PC-9 (cell line): ENCODE results near the gene AFAP1L1. TPM values are rescaled to one million over a fixed set of nuclear protein-coding genes. Genes with fewer than 3 reads are reported as not detected.
A peak's percentile ranks its signal among the peaks of the same experiment; 100 is the strongest.

ENCODE experiments used
- BruUV-seq: library from RNA; stranded (reverse); fragments of 400-500 nt; replicated peaks from 2 replicates; lab custom pipeline; 2021; lab: Mats Ljungman, UMichigan
- CTCF ChIA-PET: fragments of 300-600 bp; sonication (Branson Sonifier 250); formaldehyde crosslinking; loops from one replicate; lab custom pipeline; 2022; ENCODE audit warnings: antibody characterized with exemption; lab: Charles Lee
- POLR2A ChIA-PET: fragments of 300-600 bp; sonication (Branson Sonifier 250); formaldehyde crosslinking; loops from one replicate; lab custom pipeline; 2022; ENCODE audit warnings: antibody characterized with exemption; ENCODE audit not compliant: unreplicated experiment; lab: Charles Lee
- DNase-seq, 2 experiments: peaks; one replicate each; pipeline versions ENCODE4 v3.0.0 to v3.0.0-alpha.2; 2015 to 2022; ENCODE audit warnings: mixed read lengths in 1 of 2
- H2AFZ ChIP-seq: fragments of 200-600 bp; sonication (generic); 2 replicates; pipeline ENCODE4 v1.8.1; 2017; ENCODE audit warnings: antibody characterized with exemption
- H3F3A ChIP-seq: fragments of 200-600 bp; sonication (generic); 2 replicates; pipeline ENCODE4 v1.8.1; 2017; ENCODE audit warnings: antibody characterized with exemption, mild to moderate bottlenecking, low read depth; ENCODE audit not compliant: insufficient read depth
- H3K27ac ChIP-seq: fragments of 200-600 bp; sonication (generic); 2 replicates; pipeline ENCODE4 v1.6.1; 2016; ENCODE audit warnings: mixed run types
- H3K27me3 ChIP-seq: fragments of 200-600 bp; sonication (generic); 2 replicates; pipeline ENCODE4 v1.6.1; 2016; ENCODE audit warnings: low read depth, mixed run types; ENCODE audit not compliant: insufficient read depth
- H3K36me3 ChIP-seq: fragments of 200-600 bp; sonication (generic); 2 replicates; pipeline ENCODE4 v1.6.1; 2016; ENCODE audit warnings: low read depth, mixed run types
- H3K4me1 ChIP-seq: fragments of 200-600 bp; sonication (generic); replicated peaks from 2 replicates; pipeline ENCODE4 v1.6.1; 2016; ENCODE audit warnings: mixed run types; ENCODE audit not compliant: insufficient read depth
- H3K4me2 ChIP-seq: fragments of 200-600 bp; sonication (generic); 2 replicates; pipeline ENCODE4 v1.6.1; 2017; ENCODE audit warnings: mixed run types
- H3K4me3 ChIP-seq: fragments of 200-600 bp; sonication (generic); 2 replicates; pipeline ENCODE4 v1.6.1; 2016; ENCODE audit warnings: mixed run types
- H3K79me2 ChIP-seq: fragments of 200-600 bp; sonication (generic); 2 replicates; pipeline ENCODE4 v1.6.1; 2017; ENCODE audit warnings: low read depth, mixed run types
- H3K9me2 ChIP-seq: fragments of 200-600 bp; sonication (generic); 2 replicates; pipeline ENCODE4 v1.8.1; 2017; ENCODE audit warnings: mild to moderate bottlenecking; ENCODE audit not compliant: insufficient read depth
- H3K9me3 ChIP-seq: fragments of 200-600 bp; sonication (generic); 2 replicates; pipeline ENCODE4 v1.8.1; 2016; ENCODE audit warnings: low read depth; ENCODE audit not compliant: insufficient read depth
- H4K20me1 ChIP-seq: fragments of 200-600 bp; sonication (generic); 2 replicates; pipeline ENCODE4 v1.8.1; 2017; ENCODE audit not compliant: insufficient read depth
- CTCF ChIP-seq: fragments of 200-600 bp; sonication (generic); conservative IDR thresholded peaks from 2 replicates; pipeline ENCODE4 v1.6.1; 2017; ENCODE audit warnings: mixed run types, antibody characterized with exemption, mild to moderate bottlenecking, moderate library complexity
- EZH2 ChIP-seq: fragments of 200-600 bp; sonication (generic); IDR thresholded peaks from 2 replicates; pipeline ENCODE4 v1.8.0; 2017; ENCODE audit warnings: antibody characterized with exemption, low read depth
- intact Hi-C: fragments of 100-400 bp; cut with micrococcal nuclease; formaldehyde crosslinking; loops from one replicate; pipeline ENCODE4 v1.10.0; 2022; ENCODE audit not compliant: unreplicated experiment
- total RNA-seq: library from RNA; stranded (reverse); gene quantifications from 2 replicates; pipeline ENCODE4 v1.2.3, GENCODE V29; 2021

The AFAP1L1 gene
- total RNA-seq, 1 experiment from 2014 or later = 9.6 TPM

- peaks cover 9% of the 10 kb centered on the region; the same call in 1 of the 2 replicates for H3F3A ChIP-seq
- TF ChIP-seq EZH2 (no peak), CTCF (no peak)
- no peaks in the 10 kb centered on the region; the same call in 1 of the 2 replicates for H3K36me3 ChIP-seq
- CTCF ChIA-PET = no interaction called here
- H3K9me3 ChIP-seq = no peaks in the 10 kb centered on the region
- POLR2A ChIA-PET = interaction anchor here (0.7 kb wide), 2 partner anchors 21 to 127 kb away, joined by 3 read pairs; no protein-coding TSS in a partner anchor
- H3K27ac ChIP-seq = 0 out of 2 replicates have a peak overlapping the region, but pooled peaks have one; percentile 28
- H3K4me1 ChIP-seq = peaks cover 19% of the 10 kb centered on the region
- no peaks in the 10 kb centered on the region for H3K9me2 ChIP-seq
- H3K4me2 ChIP-seq = no peak overlapping the region
- no peaks in the 10 kb centered on the region for H3K79me2 ChIP-seq
- H3K27me3 ChIP-seq = no peaks in the 10 kb centered on the region
- BruUV-seq = no TSS peak
- H3K4me3 ChIP-seq = no peak overlapping the region
- DNase-seq = peak in 1 of 2 experiments; percentile 40
- H2AFZ ChIP-seq = no peak overlapping the region
- H4K20me1 ChIP-seq = no peaks in the 10 kb centered on the region
- intact Hi-C loops = no loop called here
These were observed 66.7 kb downstream of the AFAP1L1 start for GRCh38 chr5:149338364-149338763.

- ChIA-PET POLR2A (no interaction called here), CTCF (no interaction called here)
- no peak for TF ChIP-seq CTCF
- TF ChIP-seq EZH2 = no peak
- DNase-seq = no peak
- Histone ChIP-seq H3K36me3 (no peaks in the 10 kb centered on the region; the same call in 1 of the 2 replicates), H3K9me2 (no peaks in the 10 kb centered on the region), H3K4me3 (no peak overlapping the region), H4K20me1 (no peaks in the 10 kb centered on the region), H3F3A (peaks cover 24% of the 10 kb centered on the region; the same call in 1 of the 2 replicates), H2AFZ (no peak overlapping the region), H3K4me1 (peaks cover 19% of the 10 kb centered on the region), H3K9me3 (no peaks in the 10 kb centered on the region), H3K4me2 (no peak overlapping the region), H3K79me2 (peaks cover 6% of the 10 kb centered on the region), H3K27ac (no peak overlapping the region), H3K27me3 (no peaks in the 10 kb centered on the region)
- intact Hi-C loops = no loop called here
- BruUV-seq = no TSS peak
These were observed 69.3 kb downstream of the AFAP1L1 start for GRCh38 chr5:149340920-149341319.

DNA sequence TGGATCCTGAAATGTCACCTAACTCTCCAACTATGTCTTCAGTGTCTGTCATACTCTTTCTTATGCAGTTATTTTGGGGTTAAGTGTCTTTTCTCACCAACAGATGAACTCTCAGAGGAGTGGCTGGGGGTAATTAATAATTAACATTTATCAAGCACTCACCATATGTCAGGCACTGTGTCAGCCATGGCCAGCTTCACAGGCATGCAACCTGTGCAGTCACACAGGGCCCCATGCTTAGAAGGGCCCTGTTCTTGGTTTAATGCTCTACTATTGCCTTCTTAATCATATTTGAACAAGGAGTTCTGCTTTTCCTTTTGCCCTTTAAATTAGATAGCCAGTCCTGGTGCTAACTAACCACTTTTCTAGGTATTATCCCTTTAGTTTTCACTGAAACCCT lies 70.2 kb downstream of the AFAP1L1 start:
- no peak overlapping the region for H2AFZ ChIP-seq
- peaks cover 1% of the 10 kb centered on the region for H3K36me3 ChIP-seq
- H3K9me3 ChIP-seq = no peaks in the 10 kb centered on the region
- H3K79me2 ChIP-seq = peaks cover 14% of the 10 kb centered on the region
- no peaks in the 10 kb centered on the region for H4K20me1 ChIP-seq
- no peaks in the 10 kb centered on the region for H3K27me3 ChIP-seq
- no peaks in the 10 kb centered on the region for H3K9me2 ChIP-seq
- H3K4me3 ChIP-seq = no peak overlapping the region
- peaks cover 18% of the 10 kb centered on the region; the same call in 1 of the 2 replicates for H3F3A ChIP-seq
- H3K4me2 ChIP-seq = no peak overlapping the region
- POLR2A ChIA-PET = no interaction called here
- BruUV-seq = no TSS peak
- intact Hi-C loops = no loop called here
- no peak overlapping the region for H3K27ac ChIP-seq
- TF ChIP-seq CTCF (no peak), EZH2 (no peak)
- CTCF ChIA-PET = no interaction called here
- DNase-seq = no peak
- peaks cover 21% of the 10 kb centered on the region for H3K4me1 ChIP-seq
